Stimulated activated CD4-positive, alpha-beta T cell treated with anti-CD3 and anti-CD28 coated beads, Interleukin-1b, Interleukin-23, amount 100 ng/mL, for 1 hour (primary cell): ENCODE measurements around the gene LSAMP.

ENCODE experiments used
- DNase-seq, 2 donors: peaks; one replicate each; pipeline ENCODE4 v3.0.0-alpha.2; 2020; ENCODE audit warnings: low read depth in 2 of 2

The LSAMP gene

GRCh38 chr3:115836944-115837343 is 608.3 kb downstream of the LSAMP start:
- DNase-seq: no peak

- no peak for DNase-seq
Observed at GRCh38 chr3:115835946-115836345, 609.3 kb downstream of the LSAMP start.

GRCh38 chr3:115834068-115834467 is 611.2 kb downstream of the LSAMP start:
- no peak for DNase-seq

GRCh38 chr3:115833074-115833473 is 612.2 kb downstream of the LSAMP start:
- no peak for DNase-seq

GRCh38 chr3:115832265-115832664 is 613.0 kb downstream of the LSAMP start:
- DNase-seq: no peak

GRCh38 chr3:115831864-115832263 is 613.4 kb downstream of the LSAMP start:
- no peak for DNase-seq

GRCh38 chr3:115830764-115831395 is 614.4 kb downstream of the LSAMP start:
- no peak for DNase-seq

GRCh38 chr3:115828401-115828800 is 616.9 kb downstream of the LSAMP start:
- DNase-seq: no peak

- no peak for DNase-seq
Observed at GRCh38 chr3:115827495-115827894, 617.8 kb downstream of the LSAMP start.

- DNase-seq: no peak
Observed at GRCh38 chr3:115825046-115825445, 620.2 kb downstream of the LSAMP start.

- no peak for DNase-seq
Observed at GRCh38 chr3:115823083-115823482, 622.2 kb downstream of the LSAMP start.

- DNase-seq: no peak
Observed at GRCh38 chr3:115822579-115822978, 622.7 kb downstream of the LSAMP start.

- DNase-seq: peak; percentile 5 to 23
Observed at GRCh38 chr3:115819785-115820384, 625.4 kb downstream of the LSAMP start.

GRCh38 chr3:115814778-115815380 is 630.4 kb downstream of the LSAMP start:
- DNase-seq: peak; percentile 26 to 47

GRCh38 chr3:115814006-115814405 is 631.3 kb downstream of the LSAMP start:
- no peak for DNase-seq

- no peak for DNase-seq
Observed at GRCh38 chr3:115808816-115809215, 636.5 kb downstream of the LSAMP start.

- no peak for DNase-seq
Observed at GRCh38 chr3:115808244-115808643, 637.0 kb downstream of the LSAMP start.

- DNase-seq: no peak
Observed at GRCh38 chr3:115806501-115806900, 638.8 kb downstream of the LSAMP start.

GRCh38 chr3:115805520-115805919 is 639.8 kb downstream of the LSAMP start:
- DNase-seq: no peak

GRCh38 chr3:115804713-115805119 is 640.6 kb downstream of the LSAMP start:
- no peak for DNase-seq

- DNase-seq: no peak
Observed at GRCh38 chr3:115804200-115804599, 641.1 kb downstream of the LSAMP start.

- DNase-seq: no peak
Observed at GRCh38 chr3:115803661-115804060, 641.6 kb downstream of the LSAMP start.

GRCh38 chr3:115800489-115801075 is 644.7 kb downstream of the LSAMP start:
- no peak for DNase-seq
